GM10248 (cell line): ENCODE results near the gene VARS2.

Experiments
- CTCF ChIA-PET: fragments of 300-600 bp; sonication (Branson Sonifier 250); formaldehyde crosslinking; extraction: SDS; loops from one replicate; lab custom pipeline; 2021; ENCODE audit warnings: antibody characterized with exemption; lab: Yijun Ruan, JAX
- POLR2A ChIA-PET: fragments of 350-650 bp; sonication (Branson Sonifier 250); formaldehyde crosslinking; extraction: SDS; loops from one replicate; lab custom pipeline; 2020; ENCODE audit warnings: antibody characterized with exemption; lab: Yijun Ruan, JAX
- DNase-seq: peaks from one replicate; pipeline ENCODE4 v3.0.0; 2012; ENCODE audit errors: extremely low spot score
- CTCF ChIP-seq: IDR thresholded peaks from 2 replicates; pipeline ENCODE4 v1.5.1; 2012; ENCODE audit warnings: mild to moderate bottlenecking, low read depth; ENCODE audit errors: extremely low read depth, missing control alignments, control extremely low read depth

Gene VARS2

GRCh38 chr6:30931969-30932645 is 18.1 kb downstream of the VARS2 start, which contains the start of gene SFTA2:
TSS of gene SFTA2 (minus strand) at chr6:30932170. CDS start at chr6:30932096, 74 bp downstream.
- no peak for DNase-seq
- ChIA-PET POLR2A (no interaction called here), CTCF (interaction anchor here (1.5 kb wide), 1 partner anchor 148 kb away, joined by 6 read pairs; no protein-coding TSS in a partner anchor)
- no peak for TF ChIP-seq CTCF

- no peak for TF ChIP-seq CTCF
- DNase-seq, result no peak
- CTCF ChIA-PET, result no interaction called here
- POLR2A ChIA-PET, result no interaction called here
These were observed 18.8 kb downstream of the VARS2 start for GRCh38 chr6:30932665-30933365.

GRCh38 chr6:30935018-30935417 is 21.0 kb downstream of the VARS2 start:
- no peak for DNase-seq
- TF ChIP-seq CTCF, result no peak
- POLR2A ChIA-PET, result no interaction called here
- CTCF ChIA-PET, result interaction anchor here (0.9 to 1.4 kb wide), 4 partner anchors 19 to 152 kb away, joined by 3 to 4 read pairs (median 3); no protein-coding TSS in a partner anchor

- ChIA-PET CTCF (interaction anchor here (1.0 kb wide), 1 partner anchor 114 kb away, joined by 3 read pairs; no protein-coding TSS in a partner anchor), POLR2A (no interaction called here)
- no peak for DNase-seq
- TF ChIP-seq CTCF, result no peak
These were observed 23.2 kb downstream of the VARS2 start for GRCh38 chr6:30937265-30937664.

GRCh38 chr6:30938730-30939129 is 24.7 kb downstream of the VARS2 start:
- POLR2A ChIA-PET, result no interaction called here
- CTCF ChIA-PET, result interaction anchor here (1.2 to 1.6 kb wide), 3 partner anchors 9 to 131 kb away, joined by 3 to 4 read pairs (median 3); no protein-coding TSS in a partner anchor
- TF ChIP-seq CTCF, result no peak
- DNase-seq, result no peak

- ChIA-PET CTCF (interaction anchor here (1.2 to 1.6 kb wide), 2 partner anchors 23 to 130 kb away, joined by 3 to 4 read pairs; no protein-coding TSS in a partner anchor), POLR2A (no interaction called here)
- TF ChIP-seq CTCF, result no peak
- no peak for DNase-seq
These were observed 25.4 kb downstream of the VARS2 start for GRCh38 chr6:30939473-30939872.
